WI38 (cell line): ENCODE measurements around the gene RTBDN.

Source experiments
- H3K4me3 ChIP-seq: 2 replicates; pipeline ENCODE4 v1.5.1; 2011; ENCODE audit warnings: low read depth, mild to moderate bottlenecking, control low read depth, low read length
- CTCF ChIP-seq: IDR thresholded peaks from 2 replicates; pipeline ENCODE4 v1.5.1; 2012; ENCODE audit warnings: low read depth, mild to moderate bottlenecking, control low read depth, low read length

RTBDN gene

GRCh38 chr19:12838886-12839756 is 4.7 kb upstream of the RTBDN start:
- TF ChIP-seq CTCF: no peak
- H3K4me3 ChIP-seq: no peak overlapping the region

- TF ChIP-seq CTCF: no peak
- peak within 1 kb of the TSS; percentile 35 for H3K4me3 ChIP-seq
Measured at GRCh38 chr19:12838182-12838885, 4.0 kb upstream of the RTBDN start, which contains the start of gene MAST1. TSS of gene MAST1 (plus strand) at chr19:12838515. CDS start at chr19:12838573, 58 bp downstream.

GRCh38 chr19:12837225-12837624 is 2.8 kb upstream of the RTBDN start:
- H3K4me3 ChIP-seq: no peak overlapping the region
- no peak for TF ChIP-seq CTCF

- H3K4me3 ChIP-seq: no peak overlapping the region
- TF ChIP-seq CTCF: no peak
Measured at GRCh38 chr19:12836529-12836863, 2.1 kb upstream of the RTBDN start.

- no peak overlapping the region for H3K4me3 ChIP-seq
- TF ChIP-seq CTCF: no peak
Measured at GRCh38 chr19:12834976-12835757, 788 bp upstream of the RTBDN start.

GRCh38 chr19:12833738-12834565 is 427 bp downstream of the RTBDN start:
- TF ChIP-seq CTCF: no peak

More at GRCh38 chr19:12833738-12834565, 427 bp downstream of the RTBDN start:
- H3K4me3 ChIP-seq: peak overlapping the region; percentile 49
